Coronary artery (tissue), 2 donors: ENCODE measurements around the gene GALNT14.

ENCODE experiments used
- DNase-seq: peaks from one replicate; pipeline ENCODE4 v3.0.0-alpha.2; 2017; ENCODE audit warnings: low spot score
- H3K27ac ChIP-seq, 2 donors: fragments of 200-600 bp; sonication (generic); one replicate each; pipeline ENCODE4 v1.5.1; 2016 to 2019
- H3K4me3 ChIP-seq: fragments of 200-600 bp; sonication (generic); 2 replicates; pipeline ENCODE4 v1.5.1; 2016; ENCODE audit warnings: mild to moderate bottlenecking, moderate library complexity
- TF ChIP-seq, protein P1 (sequence below): fragments of 200-600 bp; sonication (generic); IDR thresholded peaks from one replicate; pipeline ENCODE4 v1.5.1; 2019; ENCODE audit warnings: antibody characterized with exemption

The GALNT14 gene

DNA sequence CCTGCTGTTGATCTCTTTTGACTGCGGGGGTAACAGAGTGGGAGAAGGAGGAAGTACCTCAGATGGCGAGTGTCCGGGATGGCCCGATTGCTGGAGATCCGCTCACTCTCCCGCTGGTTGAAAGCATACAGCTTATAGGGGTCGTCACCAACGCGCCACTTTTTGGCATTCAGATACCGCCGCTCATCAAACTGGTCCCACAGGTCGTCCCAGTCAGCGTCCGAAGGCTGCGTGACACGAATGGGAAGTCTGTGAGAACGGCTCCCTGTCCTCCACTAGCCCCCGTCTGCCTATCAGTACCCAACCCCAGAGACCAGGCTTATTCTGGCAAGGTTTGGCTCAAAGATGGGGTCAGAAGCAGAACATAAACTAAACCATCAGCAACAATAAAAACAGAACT is 145.5 kb downstream of the GALNT14 start:
- no peak overlapping the region for H3K27ac ChIP-seq
- DNase-seq, result no peak
- TF ChIP-seq, protein P1, sequence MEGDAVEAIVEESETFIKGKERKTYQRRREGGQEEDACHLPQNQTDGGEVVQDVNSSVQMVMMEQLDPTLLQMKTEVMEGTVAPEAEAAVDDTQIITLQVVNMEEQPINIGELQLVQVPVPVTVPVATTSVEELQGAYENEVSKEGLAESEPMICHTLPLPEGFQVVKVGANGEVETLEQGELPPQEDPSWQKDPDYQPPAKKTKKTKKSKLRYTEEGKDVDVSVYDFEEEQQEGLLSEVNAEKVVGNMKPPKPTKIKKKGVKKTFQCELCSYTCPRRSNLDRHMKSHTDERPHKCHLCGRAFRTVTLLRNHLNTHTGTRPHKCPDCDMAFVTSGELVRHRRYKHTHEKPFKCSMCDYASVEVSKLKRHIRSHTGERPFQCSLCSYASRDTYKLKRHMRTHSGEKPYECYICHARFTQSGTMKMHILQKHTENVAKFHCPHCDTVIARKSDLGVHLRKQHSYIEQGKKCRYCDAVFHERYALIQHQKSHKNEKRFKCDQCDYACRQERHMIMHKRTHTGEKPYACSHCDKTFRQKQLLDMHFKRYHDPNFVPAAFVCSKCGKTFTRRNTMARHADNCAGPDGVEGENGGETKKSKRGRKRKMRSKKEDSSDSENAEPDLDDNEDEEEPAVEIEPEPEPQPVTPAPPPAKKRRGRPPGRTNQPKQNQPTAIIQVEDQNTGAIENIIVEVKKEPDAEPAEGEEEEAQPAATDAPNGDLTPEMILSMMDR, result no peak
- no peak overlapping the region for H3K4me3 ChIP-seq

DNA sequence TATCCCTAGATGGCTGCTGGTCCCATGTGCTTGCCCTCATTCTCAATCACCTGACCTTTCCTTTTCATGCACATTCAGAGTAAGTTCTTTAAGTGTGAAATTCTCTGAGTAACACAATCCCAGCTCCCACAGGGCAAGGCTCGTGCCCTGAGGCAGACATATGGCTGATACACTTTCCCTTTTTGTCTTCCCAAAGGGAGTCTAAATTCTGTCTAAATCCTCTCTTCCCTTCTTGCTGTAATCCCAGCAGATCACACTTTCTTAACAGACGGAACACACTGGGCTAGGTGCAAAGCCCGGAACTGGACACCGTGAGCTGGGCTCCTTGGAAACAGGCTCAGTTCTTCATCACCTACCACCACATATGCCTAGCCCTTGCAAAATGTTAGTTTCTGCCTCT is 147.6 kb downstream of the GALNT14 start:
- no peak for DNase-seq
- TF ChIP-seq, protein P1, result no peak
- H3K4me3 ChIP-seq, result no peak overlapping the region
- no peak overlapping the region for H3K27ac ChIP-seq

DNA sequence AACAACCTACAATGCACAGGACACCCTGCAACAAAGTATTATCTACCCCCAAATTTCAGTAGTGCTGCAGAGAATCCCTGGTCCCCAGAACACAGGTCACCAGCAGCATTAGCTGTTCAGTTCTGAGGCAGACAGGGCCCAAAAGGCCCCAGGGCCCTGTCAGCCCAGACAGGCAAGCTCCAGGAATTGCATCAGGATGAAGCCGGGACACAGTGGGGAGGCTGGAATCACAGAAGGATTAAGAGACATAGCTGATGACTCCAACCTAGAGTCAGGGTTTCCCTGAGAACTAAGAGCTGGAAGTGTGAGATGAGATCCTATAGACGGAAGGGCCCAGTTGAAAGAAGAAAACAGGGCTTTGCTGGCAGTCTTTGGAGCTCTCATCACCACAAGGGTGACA is 148.1 kb downstream of the GALNT14 start:
- H3K4me3 ChIP-seq, result no peak overlapping the region
- no peak for DNase-seq
- H3K27ac ChIP-seq, result no peak overlapping the region
- TF ChIP-seq, protein P1, result no peak

DNA sequence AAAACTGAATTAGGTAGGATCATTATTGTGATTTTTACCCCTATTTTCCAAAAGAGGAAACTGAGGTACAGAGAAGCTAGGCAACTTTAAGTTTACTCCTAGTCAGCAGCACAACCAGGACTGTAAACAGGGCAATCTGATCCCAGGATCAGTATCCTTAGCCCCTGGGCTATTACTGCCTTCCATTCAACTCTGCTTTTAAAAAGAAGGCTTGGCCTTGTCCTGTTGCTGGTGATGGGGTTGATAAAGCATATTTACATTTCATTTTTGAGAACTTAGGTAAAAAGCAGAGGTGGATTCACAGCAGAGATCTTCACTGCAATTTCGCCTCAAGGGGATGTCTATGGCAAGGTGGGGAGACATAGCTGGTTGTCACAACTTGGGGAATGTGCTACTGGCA is 148.5 kb downstream of the GALNT14 start:
- TF ChIP-seq, protein P1, result no peak
- Histone ChIP-seq H3K4me3 (no peak overlapping the region), H3K27ac (no peak overlapping the region)
- DNase-seq, result no peak

DNA sequence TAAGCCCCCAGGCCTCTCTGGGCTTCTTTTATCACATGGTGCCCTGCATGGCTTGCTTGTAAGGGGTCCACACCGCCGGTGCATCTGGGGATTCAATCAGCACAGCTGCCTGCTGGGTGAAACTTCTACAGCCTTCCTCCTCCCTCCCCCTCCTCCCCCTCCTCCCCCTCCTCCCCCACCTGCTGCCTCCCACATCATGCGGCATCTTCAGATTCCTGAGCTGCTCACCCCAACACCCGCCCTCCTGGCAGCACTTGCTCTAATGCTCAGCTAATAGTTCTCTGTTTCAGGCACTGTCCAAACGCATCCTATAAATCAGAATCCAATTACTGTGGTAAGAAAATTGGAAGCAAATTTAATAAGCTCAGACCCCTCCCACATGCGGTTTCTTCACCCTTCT is 150.7 kb downstream of the GALNT14 start:
- TF ChIP-seq, protein P1, result no peak
- DNase-seq, result no peak
- Histone ChIP-seq H3K4me3 (no peak overlapping the region), H3K27ac (no peak overlapping the region)

DNA sequence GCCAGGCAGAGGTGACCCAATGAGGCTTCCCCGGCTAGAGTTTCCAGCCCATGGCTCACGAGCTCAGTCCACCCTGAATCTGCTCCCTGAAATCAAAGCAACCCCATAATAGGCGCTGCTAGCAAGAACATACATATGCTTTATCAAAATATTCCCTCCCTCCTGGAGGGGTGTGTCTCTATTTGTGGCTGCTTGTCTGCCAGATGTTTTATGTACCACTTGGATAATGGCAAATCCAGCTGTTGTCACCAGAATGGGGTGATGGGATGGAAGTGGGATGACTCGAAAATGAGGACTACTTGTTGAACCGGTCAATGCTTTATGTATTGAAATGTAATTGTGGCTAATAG is 152.0 kb downstream of the GALNT14 start:
- TF ChIP-seq, protein P1, result no peak
- Histone ChIP-seq H3K27ac (no peak overlapping the region), H3K4me3 (no peak overlapping the region)
- DNase-seq, result no peak

DNA sequence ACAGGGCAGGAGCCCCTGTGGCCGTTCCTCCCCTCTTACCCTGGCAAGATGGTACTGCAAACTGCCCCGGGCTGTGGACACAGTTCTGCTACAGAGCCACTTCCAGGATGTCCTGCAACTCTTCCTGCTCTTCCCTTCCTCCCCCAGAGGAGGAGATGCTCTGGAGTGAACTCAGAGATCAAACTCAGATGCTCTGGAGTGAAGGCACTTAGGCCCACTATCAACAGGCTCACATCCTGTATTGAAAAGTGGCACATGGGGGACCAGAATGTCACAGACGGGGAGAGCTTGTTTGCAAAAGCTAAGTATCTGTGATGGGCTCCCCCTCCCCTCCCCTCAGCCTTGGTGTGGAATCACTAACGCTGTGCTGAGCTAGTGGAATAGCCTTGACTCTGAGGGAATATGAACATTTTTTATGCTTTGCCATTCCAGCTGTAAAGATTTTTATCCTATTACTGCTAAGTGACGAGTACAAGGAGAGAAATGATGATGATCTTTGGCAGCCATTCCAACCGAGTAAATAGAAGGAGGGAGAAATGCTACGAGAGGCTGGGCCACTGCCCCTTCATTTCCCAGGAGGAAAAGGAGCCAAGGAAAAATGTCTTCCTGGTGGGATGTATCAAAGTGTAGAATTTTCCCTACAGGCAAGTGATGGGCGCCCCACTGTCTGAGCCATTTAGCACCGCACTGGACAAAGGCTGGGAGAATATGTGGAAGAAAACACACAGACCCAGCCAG is 152.6 kb downstream of the GALNT14 start:
- H3K27ac ChIP-seq, result no peak overlapping the region

More for the DNA sequence above, 152.6 kb downstream of the GALNT14 start:
- H3K4me3 ChIP-seq, result no peak overlapping the region
- DNase-seq, result no peak
- TF ChIP-seq, protein P1, result no peak
